Activated CD8-positive, alpha-beta memory T cell treated with anti-CD3 and anti-CD28 coated beads, Interleukin-2, amount 50 U/mL, for 24 hours (primary cell): ENCODE data around the gene TPRX2.
"Not testable (repeated sequence)": the region's sequence is repeated elsewhere in the genome, so short reads cannot be mapped to it uniquely, and the experiment has no call there.

Experiments used
- DNase-seq: peaks from one replicate; pipeline ENCODE4 v3.0.0-alpha.2; 2020; ENCODE audit errors: extremely low read depth

The TPRX2 gene

DNA sequence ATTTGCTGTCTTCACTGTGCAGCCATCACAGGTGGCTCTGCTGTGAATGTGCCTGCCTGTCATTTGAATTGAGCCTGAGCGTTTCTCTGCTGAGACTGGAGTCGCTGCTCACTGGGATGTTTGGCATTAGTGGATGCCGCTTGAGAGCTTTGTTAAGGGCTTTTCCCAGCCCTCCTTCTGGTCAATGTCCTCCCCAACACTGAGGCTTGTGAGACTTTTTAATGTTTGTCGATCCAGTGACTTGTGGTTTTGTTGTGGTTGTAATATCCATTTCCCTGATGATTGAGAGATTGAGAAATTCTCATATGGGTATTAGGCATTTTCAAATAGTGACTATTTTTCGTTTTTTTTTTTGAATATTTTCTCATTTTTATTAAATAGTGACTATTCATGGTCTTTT is 2.6 kb downstream of the TPRX2 start:
- DNase-seq: no peak

DNA sequence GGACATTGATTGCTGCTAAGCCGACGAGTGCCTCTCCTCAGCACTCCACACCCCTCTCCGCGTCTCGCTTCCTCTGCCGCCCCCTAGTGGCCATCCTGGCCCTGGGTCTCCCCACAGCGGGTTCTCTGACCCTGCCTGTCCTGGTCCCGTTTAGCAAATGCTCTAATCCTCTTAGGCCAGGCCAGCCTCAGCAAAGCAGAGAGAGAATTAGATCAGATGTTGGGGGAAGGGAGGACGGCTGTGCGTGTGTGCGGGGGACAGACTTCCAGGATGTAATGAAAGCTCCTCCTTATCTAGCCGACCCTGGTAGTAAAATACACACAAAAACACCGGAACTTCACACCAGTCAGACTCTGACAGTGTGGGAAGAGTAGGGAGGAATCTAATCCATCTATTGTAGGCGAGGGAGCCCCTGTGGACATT is 4.5 kb downstream of the TPRX2 start:
- peak; percentile 67 for DNase-seq

DNA sequence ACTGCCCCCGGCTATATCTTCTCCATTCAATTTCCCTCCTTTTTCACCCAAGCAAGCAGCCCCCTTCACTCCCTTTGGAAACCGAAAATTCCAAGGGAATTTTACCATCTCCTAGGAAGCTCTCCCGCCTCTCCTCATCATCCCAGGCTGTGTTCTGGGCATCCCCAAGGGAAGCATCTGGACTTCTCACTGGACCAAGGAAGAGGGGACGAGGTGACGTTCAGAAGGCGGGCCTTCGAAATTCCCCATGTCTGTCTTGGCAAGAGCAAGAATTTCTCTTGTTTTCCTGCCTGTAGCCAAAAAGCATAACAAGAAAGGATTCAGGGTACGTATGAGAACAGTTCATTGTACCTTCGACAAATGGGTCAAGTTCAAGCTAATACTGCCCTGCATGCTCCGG is 6.1 kb downstream of the TPRX2 start:
- no peak for DNase-seq

DNA sequence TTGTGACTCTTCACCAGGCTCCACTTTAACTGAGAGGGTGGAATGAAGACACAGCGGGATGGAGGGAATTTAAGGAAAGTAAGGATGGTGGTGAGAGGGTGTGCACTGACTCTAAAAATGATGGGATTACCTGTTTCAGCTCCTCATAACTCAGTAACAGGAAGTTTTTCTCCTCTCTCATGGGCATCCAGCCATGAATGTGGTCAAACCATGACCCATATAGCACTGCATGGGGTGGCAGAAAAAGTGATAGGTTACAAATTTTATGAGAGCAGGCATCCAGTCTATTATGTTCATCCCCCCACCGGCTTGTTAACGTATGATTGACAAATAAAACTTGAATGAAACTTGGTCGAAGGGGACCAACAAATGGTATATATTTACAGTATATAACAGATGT is 19.9 kb downstream of the TPRX2 start:
- DNase-seq: no peak

DNA sequence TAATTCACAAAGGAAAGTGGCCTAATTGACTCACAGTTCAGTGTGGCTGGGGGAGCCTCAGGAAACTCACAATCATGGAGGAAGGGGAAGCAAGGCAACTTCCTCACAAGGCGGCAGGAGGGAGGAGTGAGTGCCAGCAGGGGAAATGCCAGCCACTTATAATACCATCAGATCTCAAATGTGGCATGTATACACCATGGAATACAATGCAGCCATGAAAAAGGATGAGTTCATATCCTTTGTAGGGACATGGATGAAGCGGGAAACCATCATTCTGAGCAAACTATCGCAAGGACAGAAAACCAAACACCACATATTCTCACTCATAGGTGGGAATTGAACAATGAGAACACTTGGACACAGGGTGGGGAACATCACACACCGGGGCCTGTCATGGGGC is 20.4 kb downstream of the TPRX2 start:
- DNase-seq: not testable (repeated sequence)

DNA sequence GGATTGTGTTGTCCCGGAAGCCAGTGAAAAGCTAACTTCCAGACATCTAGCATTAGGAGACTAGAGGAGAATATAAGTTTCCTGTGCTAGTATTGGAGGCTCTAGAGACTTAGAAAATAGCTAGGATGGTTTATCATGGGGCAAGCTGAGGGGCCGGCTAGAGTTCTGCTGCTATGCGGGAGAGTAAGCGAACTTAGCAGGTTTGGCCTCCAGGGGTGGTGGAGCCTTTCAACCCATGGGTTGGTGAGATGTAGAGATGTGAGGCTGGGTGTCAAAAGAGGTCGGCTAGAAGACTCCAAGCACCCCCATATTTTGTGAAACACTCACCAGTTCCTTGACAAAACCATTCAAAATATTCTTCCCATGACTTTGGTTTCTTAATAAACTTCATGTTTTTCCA is 22.7 kb downstream of the TPRX2 start:
- no peak for DNase-seq

DNA sequence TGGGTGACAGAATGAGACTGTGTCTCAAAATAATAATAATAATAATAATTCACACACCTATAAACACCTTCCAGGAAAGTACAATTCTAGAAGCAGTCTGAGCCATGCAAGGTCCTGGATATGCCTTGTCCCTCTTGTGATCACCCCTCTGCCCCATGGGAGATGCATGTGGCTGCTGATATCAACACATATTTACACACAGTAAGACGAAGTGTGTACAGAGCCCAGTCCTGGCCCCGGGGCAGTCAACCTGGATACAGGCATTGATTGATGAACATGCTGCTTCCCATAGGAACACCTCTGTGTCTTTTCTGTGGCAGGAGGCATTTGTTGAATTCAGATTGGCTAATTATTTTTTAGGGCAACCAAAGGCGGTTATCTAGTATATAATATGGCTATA is 23.9 kb downstream of the TPRX2 start:
- DNase-seq: no peak

DNA sequence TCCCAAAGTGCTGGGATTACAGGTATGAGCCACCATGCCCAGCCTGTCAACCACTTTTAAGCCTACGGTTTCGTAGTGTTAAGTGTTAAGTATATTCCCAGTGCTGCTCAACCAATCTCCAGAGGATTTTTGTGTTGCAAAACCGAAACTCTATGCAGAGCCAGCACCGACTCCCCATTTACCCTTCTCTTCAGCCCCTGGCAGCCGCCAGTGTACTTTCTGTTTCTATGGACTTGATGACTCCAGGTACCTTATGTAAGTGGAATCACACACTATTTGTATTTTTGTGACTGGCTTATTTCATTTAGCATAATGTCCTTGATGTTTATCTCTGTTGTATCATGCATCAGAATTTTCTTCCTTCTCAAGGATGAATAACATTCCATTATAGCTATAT is 26.0 kb downstream of the TPRX2 start:
- no peak for DNase-seq

DNA sequence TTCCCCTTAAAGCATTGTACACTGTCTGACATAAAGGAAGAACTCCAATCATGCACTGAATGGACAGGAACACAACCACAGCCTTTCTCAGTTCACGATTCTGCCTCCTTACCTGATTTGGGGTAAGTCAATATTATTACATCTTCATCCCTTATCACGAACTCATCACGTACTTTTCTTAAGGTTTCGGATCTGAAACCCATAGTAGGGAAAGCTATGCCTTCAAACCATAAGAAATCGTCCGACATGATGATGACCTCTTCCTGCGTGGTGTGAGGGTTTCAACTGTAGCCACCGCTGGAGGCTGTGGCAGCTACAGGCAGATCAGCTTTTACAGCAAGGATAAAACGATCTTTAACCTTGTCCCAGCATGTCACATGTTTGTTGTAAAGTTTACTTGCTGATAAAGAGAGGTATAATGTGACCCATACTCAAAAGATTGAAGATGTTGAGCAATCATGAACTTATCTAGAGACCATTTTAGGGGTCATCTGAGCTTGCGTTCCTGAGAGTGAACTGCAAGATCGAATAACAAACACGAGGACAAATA is 27.1 kb downstream of the TPRX2 start, which contains the start of gene SULT2A1:
Gene SULT2A1 (minus strand): TSS at position 306 of the 550 bp plus-strand sequence. CDS start 58 bp downstream, at position 248.
- DNase-seq: no peak

DNA sequence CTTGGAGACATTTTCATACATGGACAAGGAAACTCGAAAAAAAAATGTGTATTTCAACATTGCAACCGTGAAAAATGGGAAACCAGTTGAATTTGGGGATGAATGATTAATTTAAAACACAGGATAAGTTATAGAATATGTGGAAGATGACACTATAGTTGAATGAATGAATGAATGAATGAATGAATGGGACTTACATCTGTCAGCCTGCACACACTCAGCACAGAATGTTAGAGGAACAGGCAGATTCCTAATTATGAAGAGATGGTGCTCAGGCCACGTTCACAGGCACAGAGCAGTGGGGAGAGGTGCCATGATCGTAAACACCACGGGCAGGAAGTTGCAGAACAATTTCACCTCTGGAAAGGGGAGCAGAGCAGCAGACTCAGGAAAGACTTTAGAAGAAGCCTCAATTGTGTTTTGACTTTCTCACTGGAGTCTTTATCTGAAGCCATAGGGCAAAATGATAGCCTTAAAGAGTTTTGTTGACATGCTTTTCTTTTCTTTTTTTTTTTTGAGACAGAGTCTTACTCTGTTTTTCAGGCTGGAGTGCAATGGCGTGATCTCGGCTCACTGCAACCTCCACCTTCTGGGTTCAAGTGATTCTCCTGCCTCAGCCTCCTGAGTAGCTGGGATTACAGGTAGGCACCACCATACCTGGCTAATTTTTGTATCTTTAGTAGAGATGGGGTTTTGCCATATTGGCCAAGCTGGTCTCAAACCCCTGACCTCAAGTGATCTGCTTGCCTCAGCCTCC is 32.0 kb downstream of the TPRX2 start:
- DNase-seq: no peak

DNA sequence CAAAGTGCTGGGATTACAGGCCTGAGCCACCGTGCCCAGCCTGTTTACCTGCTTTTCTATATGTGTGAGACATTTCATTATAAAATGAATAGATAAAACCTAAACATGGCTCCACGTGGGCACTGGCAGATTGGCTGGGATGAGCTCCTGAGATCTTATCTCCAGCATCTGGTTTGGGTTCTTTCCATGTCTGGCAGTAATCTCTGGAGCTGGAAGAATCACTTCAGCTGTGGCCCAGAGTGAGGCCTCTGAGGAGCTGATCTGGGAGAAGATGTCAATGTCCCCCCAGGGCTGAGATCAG is 32.5 kb downstream of the TPRX2 start:
- DNase-seq: no peak

DNA sequence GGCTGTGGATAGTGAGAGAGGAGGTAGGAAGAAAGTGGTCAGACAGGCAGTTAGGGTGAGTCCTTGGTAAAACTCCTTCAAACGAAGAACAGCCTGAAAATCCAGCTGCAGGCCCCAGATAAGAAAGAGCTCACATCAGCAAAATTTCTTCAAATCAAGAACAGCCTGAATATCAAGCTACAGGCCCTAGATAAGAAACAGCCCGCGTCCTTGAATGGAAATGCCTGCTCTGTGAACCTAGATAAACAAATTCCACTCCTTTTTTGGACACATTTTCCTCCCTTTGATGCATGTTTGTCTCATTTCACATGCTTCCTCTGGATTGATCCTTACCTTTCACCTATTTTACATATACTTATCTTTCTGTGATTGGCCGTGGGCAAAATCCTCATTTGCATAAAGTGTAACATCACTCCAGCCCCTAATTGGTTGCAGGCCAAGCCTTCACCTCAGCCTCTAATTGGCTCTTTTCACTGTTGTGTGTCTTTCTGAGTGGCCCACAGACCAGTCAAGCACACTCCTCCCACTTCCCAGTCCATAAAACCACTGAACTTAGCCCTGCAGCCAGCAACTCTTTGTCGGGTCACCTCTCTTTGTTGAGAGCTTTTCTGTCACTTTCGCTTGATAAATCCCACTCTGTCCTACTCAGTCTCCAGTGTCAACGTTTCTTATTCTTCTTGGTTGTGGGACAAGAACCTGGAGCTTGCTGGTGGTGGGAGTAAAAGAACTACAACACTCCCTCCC is 33.1 kb downstream of the TPRX2 start:
- DNase-seq: no peak

DNA sequence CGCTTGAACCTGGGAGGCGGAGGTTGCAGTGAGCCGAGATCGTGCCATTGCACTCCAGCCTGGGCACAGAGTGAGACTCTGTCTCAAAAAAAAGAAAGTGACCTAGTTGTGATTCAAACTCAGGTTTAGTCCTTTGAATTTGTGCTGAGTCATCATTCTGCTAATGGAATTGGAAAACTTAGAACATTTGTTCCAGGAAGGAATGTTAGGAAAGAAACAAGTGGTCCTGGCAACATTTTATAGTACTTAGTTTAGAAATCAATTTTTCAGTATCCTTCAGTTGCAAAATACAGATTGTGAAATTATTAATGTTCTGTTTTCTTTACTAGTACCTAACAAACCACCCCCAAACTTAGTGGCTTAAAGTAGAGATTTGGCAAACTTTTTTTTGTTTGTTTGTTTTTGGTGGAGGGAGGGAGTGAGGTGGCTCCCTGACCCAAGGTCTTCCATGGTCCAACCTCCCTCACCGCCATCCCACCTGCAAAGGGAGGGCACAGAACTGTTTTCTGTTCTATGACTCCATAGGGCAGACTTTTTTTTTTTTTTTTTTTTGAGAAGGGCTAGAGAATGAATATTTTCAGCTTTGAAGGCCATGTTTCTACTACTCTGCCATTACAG is 36.2 kb downstream of the TPRX2 start:
- DNase-seq: no peak

DNA sequence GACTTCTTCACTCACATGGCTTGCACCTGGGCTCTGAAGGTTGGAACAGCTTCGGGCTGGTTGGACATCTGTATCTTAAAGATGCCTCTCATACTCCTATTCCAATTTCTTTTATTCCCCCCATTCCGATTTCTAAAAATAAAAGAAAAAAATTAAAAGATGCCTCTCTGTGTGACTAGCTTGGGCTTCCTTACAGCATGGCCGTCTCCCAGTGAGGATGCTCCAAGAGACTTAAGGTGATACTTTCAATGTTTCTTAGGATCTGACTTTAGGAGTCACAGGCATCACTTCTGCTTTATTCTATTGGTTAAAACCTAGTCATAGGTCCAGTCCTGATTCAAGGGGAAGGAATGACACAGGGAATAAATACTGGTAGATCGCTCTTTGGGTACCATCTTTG is 37.0 kb downstream of the TPRX2 start:
- DNase-seq: no peak

DNA sequence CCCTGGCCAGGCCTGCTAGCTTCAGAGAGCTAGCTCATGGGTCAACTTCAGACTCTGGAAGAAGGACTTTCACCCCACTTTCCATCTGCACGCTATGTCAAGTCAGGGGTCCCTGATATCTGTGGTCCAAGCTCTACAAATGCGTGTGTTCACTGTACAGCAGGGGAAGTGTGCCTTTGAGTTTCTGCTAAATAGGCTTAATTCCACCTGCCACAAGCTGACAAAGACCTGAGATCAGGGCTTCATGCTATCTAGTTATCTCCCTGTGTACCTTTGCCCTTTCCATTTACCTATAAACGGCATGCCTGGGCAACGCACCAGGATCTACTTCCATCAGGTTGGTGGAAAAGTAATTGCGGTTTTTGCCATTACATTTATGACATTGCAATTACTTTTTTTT is 37.7 kb downstream of the TPRX2 start:
- no peak for DNase-seq

DNA sequence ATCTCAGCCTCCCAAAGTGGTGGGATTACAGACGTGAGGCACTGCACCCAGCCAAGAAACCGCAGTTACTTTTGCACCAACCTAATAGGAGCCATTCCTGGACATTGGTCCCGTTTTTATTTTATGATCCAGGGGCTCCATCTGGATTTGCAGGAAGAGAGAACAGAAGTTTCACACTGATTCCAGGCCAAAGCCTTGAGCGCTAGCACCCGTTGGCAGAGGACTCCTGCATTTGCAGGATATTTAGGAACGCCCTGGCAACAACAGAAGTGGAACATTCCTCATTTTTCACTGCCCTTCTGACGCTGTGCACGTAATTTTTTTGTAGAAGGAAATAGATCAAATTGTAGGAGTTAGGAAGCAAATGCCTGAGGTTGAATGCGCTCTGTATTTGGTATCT is 38.8 kb downstream of the TPRX2 start:
- DNase-seq: no peak

DNA sequence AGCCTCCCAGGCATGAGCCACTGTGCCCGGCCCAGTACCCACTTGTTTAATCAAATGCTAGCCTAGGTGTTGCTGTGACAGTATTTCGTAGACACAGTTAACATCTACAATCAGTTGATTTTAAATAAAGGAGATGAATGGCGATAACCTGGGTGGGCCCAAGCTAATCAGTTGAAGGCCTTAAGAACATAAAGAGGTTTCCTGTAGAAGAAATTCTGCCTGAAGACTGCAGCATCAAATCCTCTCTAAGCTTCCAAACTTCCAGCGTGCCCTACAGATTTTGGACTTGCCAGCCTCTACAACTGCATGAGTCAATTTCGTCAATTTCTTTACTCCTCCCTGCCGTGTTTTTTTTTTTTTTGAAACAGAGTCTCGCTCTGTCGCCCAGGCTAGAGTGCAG is 40.3 kb downstream of the TPRX2 start:
- no peak for DNase-seq

DNA sequence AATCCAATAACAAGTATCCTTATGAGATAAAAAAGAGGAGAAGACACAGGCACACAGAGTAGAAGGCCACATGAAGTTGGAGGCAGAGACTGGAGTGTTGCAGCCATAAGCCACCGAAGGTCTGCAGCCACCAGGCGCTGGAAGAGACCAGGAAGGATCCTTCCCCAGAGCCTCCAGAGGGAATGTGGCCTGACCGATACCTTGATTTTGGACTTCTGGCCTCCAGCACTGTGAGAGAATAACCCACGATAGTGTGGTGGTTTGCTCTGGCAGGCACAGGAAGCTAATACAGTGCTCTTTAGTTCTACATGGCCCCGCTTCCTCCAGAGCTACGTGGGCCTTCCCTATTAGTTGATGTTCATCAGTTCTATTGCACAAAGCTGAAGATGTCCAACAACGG is 42.3 kb downstream of the TPRX2 start:
- no peak for DNase-seq

DNA sequence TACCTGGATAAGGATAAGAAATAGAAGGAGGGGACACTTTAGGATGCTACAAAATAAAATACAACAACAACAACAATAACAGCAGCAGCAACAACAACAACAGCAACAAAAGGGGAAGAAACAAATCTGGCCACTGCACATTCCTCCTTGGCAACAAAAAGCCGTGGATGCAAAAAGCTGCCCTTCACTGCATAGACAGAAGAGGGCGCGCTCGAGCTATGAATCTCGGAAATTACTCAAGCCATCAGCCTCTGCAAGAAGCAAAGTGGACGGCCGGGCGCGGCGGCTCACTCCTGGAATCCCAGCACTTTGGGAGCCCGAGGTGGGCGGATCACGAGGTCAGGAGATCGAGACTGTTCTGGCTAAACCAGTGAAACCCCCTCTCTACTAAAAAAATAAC is 50.3 kb downstream of the TPRX2 start:
- peak; percentile 37 for DNase-seq

DNA sequence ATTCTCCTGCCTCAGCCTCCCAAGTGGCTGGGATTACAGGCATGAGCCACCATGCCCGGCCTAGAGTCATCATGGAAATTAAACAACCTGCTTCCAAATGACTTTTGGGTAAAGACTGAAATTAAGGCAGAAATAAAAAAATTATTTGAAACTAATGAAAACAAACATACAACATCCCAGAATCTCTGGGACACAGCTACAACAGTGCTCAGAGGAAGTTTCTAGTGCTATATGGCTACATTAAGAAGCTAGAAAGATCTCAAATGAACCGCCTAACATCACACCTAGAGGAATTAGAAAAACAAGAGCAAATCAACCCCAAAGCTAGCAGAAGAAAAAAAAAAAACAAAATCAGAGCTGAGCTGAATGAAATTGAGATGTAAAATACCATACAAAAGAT is 51.2 kb downstream of the TPRX2 start:
- DNase-seq: not testable (repeated sequence)
